Liver (tissue), 9 donors: Measurements from ENCODE around the gene BAZ2A. TPM values are rescaled to one million over a fixed set of nuclear protein-coding genes. Genes with fewer than 3 reads are reported as not detected.

Source experiments
- DNase-seq: peaks from one replicate; pipeline ENCODE4 v3.0.0-alpha.2; 2017; ENCODE audit warnings: low spot score
- H3K27ac ChIP-seq, 2 donors: one replicate each; pipeline ENCODE4 v1.7.0; 2013; ENCODE audit warnings: inconsistent platforms in 2 of 2, low read length in 2 of 2, control low read depth in 1 of 2, low read depth in 1 of 2, mild to moderate bottlenecking in 1 of 2
- H3K27me3 ChIP-seq, 4 donors: one replicate each; pipeline versions ENCODE4 v1.6.1 to v1.7.0; 2013; ENCODE audit warnings: low read length in 3 of 4, inconsistent platforms in 1 of 4, mild to moderate bottlenecking in 1 of 4, moderate library complexity in 1 of 4; ENCODE audit not compliant: control insufficient read depth in 4 of 4, insufficient read depth in 4 of 4
- H3K36me3 ChIP-seq, 4 donors: one replicate each; pipeline versions ENCODE4 v1.6.1 to v1.7.0; 2013; ENCODE audit warnings: low read length in 3 of 4, mild to moderate bottlenecking in 3 of 4, low read depth in 1 of 4, moderate library complexity in 1 of 4; ENCODE audit not compliant: control insufficient read depth in 4 of 4, insufficient read depth in 3 of 4
- H3K4me1 ChIP-seq, 4 donors: one replicate each; pipeline versions ENCODE4 v1.6.1 to v1.7.0; 2013; ENCODE audit warnings: low read length in 3 of 4, mild to moderate bottlenecking in 3 of 4, moderate library complexity in 1 of 4; ENCODE audit not compliant: control insufficient read depth in 4 of 4, insufficient read depth in 4 of 4
- H3K4me3 ChIP-seq, 3 donors: one replicate each; pipeline versions ENCODE4 v1.6.1 to v1.7.0; 2013; ENCODE audit warnings: low read length in 3 of 3, control low read depth in 1 of 3, low read depth in 1 of 3, mild to moderate bottlenecking in 1 of 3
- H3K9ac ChIP-seq, 2 donors: one replicate each; pipeline ENCODE4 v1.7.0; 2013; ENCODE audit warnings: low read length in 2 of 2, mild to moderate bottlenecking in 2 of 2, moderate library complexity in 2 of 2, control low read depth in 1 of 2, low read depth in 1 of 2
- H3K9me3 ChIP-seq, 4 donors: one replicate each; pipeline versions ENCODE4 v1.6.1 to v1.7.0; 2013; ENCODE audit warnings: low read length in 3 of 4; ENCODE audit not compliant: control insufficient read depth in 4 of 4
- EGR1 ChIP-seq, 2 donors: IDR thresholded peaks; 2 replicates each; pipeline ENCODE4 v1.6.1; 2016 to 2018; ENCODE audit warnings: antibody characterized with exemption in 2 of 2, low read depth in 2 of 2
- FOXA1 ChIP-seq: IDR thresholded peaks from 2 replicates; pipeline ENCODE4 v1.6.1; 2016; ENCODE audit warnings: antibody characterized with exemption
- FOXA2 ChIP-seq: IDR thresholded peaks from 2 replicates; pipeline ENCODE4 v1.6.1; 2016; ENCODE audit warnings: antibody characterized with exemption
- GABPA ChIP-seq, 2 donors: IDR thresholded peaks in 1 of 2; conservative IDR thresholded peaks in 1 of 2; 2 replicates each; pipeline ENCODE4 v1.6.1; 2016; ENCODE audit warnings: antibody characterized with exemption in 2 of 2, mild to moderate bottlenecking in 1 of 2, moderate library complexity in 1 of 2
- HNF4A ChIP-seq, 2 donors: conservative IDR thresholded peaks; 2 replicates each; pipeline ENCODE4 v1.6.1; 2016; ENCODE audit warnings: antibody characterized with exemption in 2 of 2, mild to moderate bottlenecking in 2 of 2
- HNF4G ChIP-seq: IDR thresholded peaks from 2 replicates; pipeline ENCODE4 v1.6.1; 2016; ENCODE audit warnings: antibody characterized with exemption
- JUND ChIP-seq, 2 donors: IDR thresholded peaks; 2 replicates each; pipeline ENCODE4 v1.6.1; 2016; ENCODE audit warnings: antibody characterized with exemption in 2 of 2
- NR2F2 ChIP-seq: IDR thresholded peaks from 2 replicates; pipeline ENCODE4 v1.6.1; 2016; ENCODE audit warnings: antibody characterized with exemption
- RAD21 ChIP-seq, 2 donors: IDR thresholded peaks; 2 replicates each; pipeline ENCODE4 v1.6.1; 2016; ENCODE audit warnings: antibody characterized with exemption in 2 of 2, mild to moderate bottlenecking in 2 of 2
- REST ChIP-seq: IDR thresholded peaks from 2 replicates; pipeline ENCODE4 v1.6.1; 2016; ENCODE audit warnings: antibody characterized with exemption, mild to moderate bottlenecking
- RXRA ChIP-seq, 2 donors: IDR thresholded peaks; 2 replicates each; pipeline ENCODE4 v1.6.1; 2017 to 2018; ENCODE audit warnings: antibody characterized with exemption in 2 of 2, mild to moderate bottlenecking in 1 of 2
- SP1 ChIP-seq: IDR thresholded peaks from 2 replicates; pipeline ENCODE4 v1.6.1; 2018; ENCODE audit warnings: antibody characterized with exemption, mild to moderate bottlenecking
- TAF1 ChIP-seq: conservative IDR thresholded peaks from 2 replicates; pipeline ENCODE4 v1.6.1; 2016; ENCODE audit warnings: antibody characterized with exemption, mild to moderate bottlenecking
- YY1 ChIP-seq: IDR thresholded peaks from 2 replicates; pipeline ENCODE4 v1.6.1; 2016; ENCODE audit warnings: antibody characterized with exemption, mild to moderate bottlenecking
- ZBTB33 ChIP-seq: IDR thresholded peaks from 2 replicates; pipeline ENCODE4 v1.6.1; 2016; ENCODE audit warnings: antibody characterized with exemption
- WGBS: extraction: QIAGEN DNeasy Blood & Tissue Kit; methylation state at CpG from one replicate; pipeline ENCODE4 v1.1.7; 2013; 5-methylcytosine and 5-hydroxymethylcytosine counted together
- polyA plus RNA-seq, 2 donors: library from polyadenylated mRNA; stranded (reverse) in 1 of 2; unstranded in 1 of 2; fragments of 200-250 nt in 1 of 2; fragments of >200 nt in 1 of 2; fragmentation: Nextera tagmentation in 1 of 2; extraction: Ambion mirVana in 1 of 2; gene quantifications; one replicate each; pipeline versions ENCODE4 v1.2.1 to v1.2.3, GENCODE V29; 2013 to 2015
- total RNA-seq, 2 donors: library from RNA; depleted of rRNA; stranded (reverse); fragments of >200 nt; gene quantifications; one replicate each; pipeline ENCODE4 v1.2.3, GENCODE V29; 2014
- TF ChIP-seq, protein P1 (sequence below): IDR thresholded peaks from 2 replicates; pipeline ENCODE4 v1.6.1; 2016; ENCODE audit warnings: antibody characterized with exemption
- TF ChIP-seq, protein P2 (sequence below): fragments of 150-350 bp; IDR thresholded peaks from 2 replicates; pipeline ENCODE4 v1.5.1; 2017; ENCODE audit warnings: improper control_type of control experiment, low read depth, low read length; ENCODE audit not compliant: missing input control
- TF ChIP-seq, protein P3 (sequence below): IDR thresholded peaks from 2 replicates; pipeline ENCODE4 v1.6.1; 2016; ENCODE audit warnings: antibody characterized with exemption
- donor health status: healthy.
- donor health status: healthy.
- donor health status: healthy.
- donor health status: healthy.
- donor health status: healthy.

The BAZ2A gene
- total RNA-seq (10 to 100 TPM; 23.0 to 31.9 TPM), polyA plus RNA-seq (10 to 100 TPM; 12.8 to 21.0 TPM)

- H3K4me3 ChIP-seq: peak within 1 kb of the TSS; percentile 79 to 99 (median 89)
- H3K9me3 ChIP-seq: no peaks in the 10 kb centered on the region
These were observed at the start of gene BAZ2A for GRCh38 chr12:56630180-56630632. Gene BAZ2A (minus strand): TSS chr12:56630326. CDS start chr12:56617530, 12,796 bp downstream.

More at GRCh38 chr12:56630180-56630632, at the start of gene BAZ2A:
- peak; percentile 85 for DNase-seq
- Histone ChIP-seq H3K36me3 (peaks cover 0 to 6% (median 0%) of the 10 kb centered on the region in 4 donors), H3K27me3 (no peaks in the 10 kb centered on the region), H3K9ac (peak within 1 kb of the TSS; percentile 94), H3K4me1 (peaks cover 15 to 58% (median 50%) of the 10 kb centered on the region in 4 donors), H3K27ac (peak within 1 kb of the TSS; percentile 94 to 99)
- no peak for TF ChIP-seq HNF4G
- TF ChIP-seq RXRA (IDR thresholded peaks at IDR 0.05): no peak
- TF ChIP-seq FOXA2: no peak
- TF ChIP-seq JUND (IDR thresholded peaks at IDR 0.05): no peak
- no peak for TF ChIP-seq HNF4A (conservative IDR thresholded peaks at IDR 0.05)
- TF ChIP-seq REST: no peak
- peak in 1 of 2 donors; percentile 50 for TF ChIP-seq EGR1 (IDR thresholded peaks at IDR 0.05; ENCODE audit: low read depth in 2 of 2)
- TF ChIP-seq TAF1: no peak
- TF ChIP-seq RAD21 (IDR thresholded peaks at IDR 0.05): peak in 1 of 2 donors; percentile 34
- TF ChIP-seq, protein P1, sequence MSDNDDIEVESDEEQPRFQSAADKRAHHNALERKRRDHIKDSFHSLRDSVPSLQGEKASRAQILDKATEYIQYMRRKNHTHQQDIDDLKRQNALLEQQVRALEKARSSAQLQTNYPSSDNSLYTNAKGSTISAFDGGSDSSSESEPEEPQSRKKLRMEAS: peak; percentile 71
- no peak for TF ChIP-seq GABPA (IDR thresholded peaks at IDR 0.05 in 1 of 2, conservative IDR thresholded peaks at IDR 0.05 in 1 of 2)
- TF ChIP-seq, protein P2, sequence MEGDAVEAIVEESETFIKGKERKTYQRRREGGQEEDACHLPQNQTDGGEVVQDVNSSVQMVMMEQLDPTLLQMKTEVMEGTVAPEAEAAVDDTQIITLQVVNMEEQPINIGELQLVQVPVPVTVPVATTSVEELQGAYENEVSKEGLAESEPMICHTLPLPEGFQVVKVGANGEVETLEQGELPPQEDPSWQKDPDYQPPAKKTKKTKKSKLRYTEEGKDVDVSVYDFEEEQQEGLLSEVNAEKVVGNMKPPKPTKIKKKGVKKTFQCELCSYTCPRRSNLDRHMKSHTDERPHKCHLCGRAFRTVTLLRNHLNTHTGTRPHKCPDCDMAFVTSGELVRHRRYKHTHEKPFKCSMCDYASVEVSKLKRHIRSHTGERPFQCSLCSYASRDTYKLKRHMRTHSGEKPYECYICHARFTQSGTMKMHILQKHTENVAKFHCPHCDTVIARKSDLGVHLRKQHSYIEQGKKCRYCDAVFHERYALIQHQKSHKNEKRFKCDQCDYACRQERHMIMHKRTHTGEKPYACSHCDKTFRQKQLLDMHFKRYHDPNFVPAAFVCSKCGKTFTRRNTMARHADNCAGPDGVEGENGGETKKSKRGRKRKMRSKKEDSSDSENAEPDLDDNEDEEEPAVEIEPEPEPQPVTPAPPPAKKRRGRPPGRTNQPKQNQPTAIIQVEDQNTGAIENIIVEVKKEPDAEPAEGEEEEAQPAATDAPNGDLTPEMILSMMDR: no peak
- peak; percentile 92 for TF ChIP-seq YY1
- no peak for TF ChIP-seq ZBTB33
- TF ChIP-seq NR2F2: no peak
- TF ChIP-seq, protein P3, sequence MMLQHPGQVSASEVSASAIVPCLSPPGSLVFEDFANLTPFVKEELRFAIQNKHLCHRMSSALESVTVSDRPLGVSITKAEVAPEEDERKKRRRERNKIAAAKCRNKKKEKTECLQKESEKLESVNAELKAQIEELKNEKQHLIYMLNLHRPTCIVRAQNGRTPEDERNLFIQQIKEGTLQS: no peak
- peak; percentile 53 for TF ChIP-seq SP1
- TF ChIP-seq FOXA1: no peak
- WGBS: under 1% methylated on average over 31 of the region's 31 CpGs
